ENCODE data around the gene FGD6.

GRCh38 chr12:95126076-95126475 lies 91.2 kb downstream of the FGD6 start:
- TF ChIP-seq CTCF (IDR thresholded peaks at IDR 0.05) = no peak
- no peak for TF ChIP-seq EP300 (IDR thresholded peaks at IDR 0.05)
- no peak for TF ChIP-seq POLR2A (IDR thresholded peaks at IDR 0.05)

Data from gastroesophageal sphincter (tissue), 3 donors.